ENCODE measurements around the gene MPP3. TPM values are rescaled to one million over a fixed set of nuclear protein-coding genes. Genes with fewer than 3 reads are reported as not detected.

Gene MPP3
- total RNA-seq, 4 donors from 2014 or later: 1.6 to 16.1 (median 10.5) TPM

- no peaks in the 10 kb centered on the region for H3K27me3 ChIP-seq
- H3K9me3 ChIP-seq: no peaks in the 10 kb centered on the region
- no peak for TF ChIP-seq POLR2A (IDR thresholded peaks at IDR 0.05)
- no peak for TF ChIP-seq CTCF (IDR thresholded peaks at IDR 0.05)
- DNase-seq: no peak
- peaks cover 0 to 5% (median 0%) of the 10 kb centered on the region in 4 donors for H3K4me1 ChIP-seq
- H3K27ac ChIP-seq: no peak overlapping the region
- H3K4me3 ChIP-seq: no peak overlapping the region
- no peaks in the 10 kb centered on the region for H3K36me3 ChIP-seq
Measured at GRCh38 chr17:43812396-43813265, 20.3 kb downstream of the MPP3 start.

GRCh38 chr17:43810823-43811222 lies 22.1 kb downstream of the MPP3 start:
- Histone ChIP-seq H3K9me3 (no peaks in the 10 kb centered on the region), H3K27ac (no peak overlapping the region), H3K4me3 (no peak overlapping the region), H3K27me3 (no peaks in the 10 kb centered on the region), H3K36me3 (no peaks in the 10 kb centered on the region), H3K4me1 (no peaks in the 10 kb centered on the region)
- DNase-seq: no peak
- TF ChIP-seq POLR2A (IDR thresholded peaks at IDR 0.05): no peak
- no peak for TF ChIP-seq CTCF (IDR thresholded peaks at IDR 0.05)

GRCh38 chr17:43810226-43810715 lies 22.7 kb downstream of the MPP3 start:
- Histone ChIP-seq H3K27me3 (no peaks in the 10 kb centered on the region), H3K27ac (no peak overlapping the region), H3K9me3 (no peaks in the 10 kb centered on the region), H3K36me3 (no peaks in the 10 kb centered on the region), H3K4me1 (no peaks in the 10 kb centered on the region), H3K4me3 (no peak overlapping the region)
- TF ChIP-seq POLR2A (IDR thresholded peaks at IDR 0.05) (no peak), CTCF (IDR thresholded peaks at IDR 0.05) (no peak)
- DNase-seq: no peak

- Histone ChIP-seq H3K4me1 (no peaks in the 10 kb centered on the region), H3K27me3 (no peaks in the 10 kb centered on the region), H3K4me3 (no peak overlapping the region), H3K36me3 (no peaks in the 10 kb centered on the region), H3K27ac (no peak overlapping the region), H3K9me3 (no peaks in the 10 kb centered on the region)
- DNase-seq: no peak
- TF ChIP-seq POLR2A (IDR thresholded peaks at IDR 0.05) (no peak), CTCF (IDR thresholded peaks at IDR 0.05) (no peak)
Measured at GRCh38 chr17:43809121-43809520, 23.8 kb downstream of the MPP3 start.

GRCh38 chr17:43808076-43808475 lies 24.9 kb downstream of the MPP3 start:
- no peaks in the 10 kb centered on the region for H3K4me1 ChIP-seq
- no peaks in the 10 kb centered on the region for H3K9me3 ChIP-seq
- no peak for TF ChIP-seq POLR2A (IDR thresholded peaks at IDR 0.05)
- TF ChIP-seq CTCF (IDR thresholded peaks at IDR 0.05): no peak
- no peaks in the 10 kb centered on the region for H3K27me3 ChIP-seq
- no peak overlapping the region for H3K27ac ChIP-seq
- H3K4me3 ChIP-seq: no peak overlapping the region
- DNase-seq: no peak
- H3K36me3 ChIP-seq: no peaks in the 10 kb centered on the region
